Amniotic stem cell (primary cell): ENCODE data around the gene HSPA2.
A peak's percentile ranks its signal among the peaks of the same experiment; 100 is the strongest.
"Not testable (repeated sequence)": the region's sequence is repeated elsewhere in the genome, so short reads cannot be mapped to it uniquely, and the experiment has no call there.

Source experiments
- DNase-seq: peaks from one replicate; lab custom pipeline; 2025; lab: John Stamatoyannopoulos, UW

Gene HSPA2

GRCh38 chr14:64562436-64562835 is 21.9 kb downstream of the HSPA2 start:
- no peak for DNase-seq

DNA sequence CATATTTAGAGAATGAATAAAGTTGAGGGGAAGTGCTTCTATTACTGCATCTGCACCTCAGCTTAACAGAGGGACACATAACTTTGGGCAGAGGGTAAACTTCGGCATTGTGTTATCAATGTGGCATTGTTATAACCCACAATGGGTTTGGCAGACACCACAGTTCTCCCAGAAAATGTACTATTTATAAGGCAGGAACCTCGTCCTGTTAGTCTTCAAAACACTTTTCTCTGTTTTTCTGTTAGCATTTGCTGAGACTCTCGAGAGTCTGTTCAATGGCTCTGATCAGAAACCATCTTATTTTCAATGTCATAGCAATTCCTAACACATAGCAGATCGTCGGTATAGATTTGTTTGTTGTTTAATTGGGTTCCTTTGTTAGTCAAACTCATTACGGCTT is 23.2 kb downstream of the HSPA2 start:
- DNase-seq = no peak

- no peak for DNase-seq
Measured at GRCh38 chr14:64566651-64567122, 26.1 kb downstream of the HSPA2 start.

- peak; percentile 61 for DNase-seq
Measured at GRCh38 chr14:64569138-64569631, 28.6 kb downstream of the HSPA2 start.

- not testable (repeated sequence) for DNase-seq
Measured at GRCh38 chr14:64569646-64570045, 29.1 kb downstream of the HSPA2 start.

GRCh38 chr14:64572386-64573104 is 32.0 kb downstream of the HSPA2 start:
- no peak for DNase-seq

DNA sequence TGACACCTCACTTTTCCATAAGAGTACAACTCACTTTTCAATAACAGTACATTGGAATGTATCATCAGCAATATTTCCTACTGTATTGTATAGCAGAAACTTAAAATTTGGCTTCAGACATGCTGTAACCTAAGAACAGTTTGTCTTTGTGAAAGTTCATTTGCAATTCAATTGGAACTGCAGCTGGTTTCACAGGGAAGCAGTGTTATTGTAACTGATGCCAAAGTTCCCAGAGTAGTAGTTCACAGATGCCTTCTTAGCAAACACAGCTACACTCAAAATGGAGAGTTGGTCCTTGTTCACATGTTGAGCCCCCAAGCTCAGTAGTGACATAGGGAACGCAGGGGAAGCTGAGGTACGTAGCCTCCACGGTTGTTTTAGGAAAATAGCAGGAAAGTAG is 32.6 kb downstream of the HSPA2 start:
- no peak for DNase-seq

DNA sequence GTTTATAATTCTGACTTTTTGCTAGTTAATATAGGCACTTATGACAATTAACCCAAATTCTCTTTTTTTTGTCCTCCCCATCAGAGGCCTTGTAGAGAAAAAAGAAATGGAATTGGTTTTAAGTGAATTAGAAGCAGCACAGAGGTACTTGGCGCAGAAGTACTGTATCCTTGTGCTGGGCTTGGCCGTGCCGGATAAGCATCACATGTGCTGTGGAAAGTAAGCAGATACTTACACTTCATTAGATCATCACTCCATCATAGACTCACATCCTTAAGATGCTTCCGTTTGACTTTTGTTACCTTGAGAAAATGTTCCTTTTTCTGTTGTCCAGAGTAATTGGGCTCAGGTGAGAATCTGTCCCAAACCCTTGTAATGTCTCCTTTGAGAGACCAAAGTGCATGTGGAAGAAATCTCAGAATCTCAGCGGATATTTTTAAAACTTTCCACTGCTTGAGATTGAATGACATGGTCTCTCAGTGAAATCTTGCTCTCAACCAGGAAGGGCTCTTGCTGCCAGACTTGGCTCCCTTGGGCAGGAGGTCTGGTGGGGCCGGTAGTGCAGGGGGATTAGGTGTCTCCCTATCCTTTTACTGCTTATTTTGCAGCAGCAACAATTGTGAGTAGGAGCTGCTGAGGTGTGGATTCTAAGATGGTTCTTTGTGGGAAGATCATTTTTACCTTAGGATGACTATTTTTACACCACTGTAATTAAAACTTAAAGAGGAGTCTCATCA is 34.0 kb downstream of the HSPA2 start:
- DNase-seq = no peak

- no peak for DNase-seq
Measured at GRCh38 chr14:64577211-64577610, 36.7 kb downstream of the HSPA2 start.

DNA sequence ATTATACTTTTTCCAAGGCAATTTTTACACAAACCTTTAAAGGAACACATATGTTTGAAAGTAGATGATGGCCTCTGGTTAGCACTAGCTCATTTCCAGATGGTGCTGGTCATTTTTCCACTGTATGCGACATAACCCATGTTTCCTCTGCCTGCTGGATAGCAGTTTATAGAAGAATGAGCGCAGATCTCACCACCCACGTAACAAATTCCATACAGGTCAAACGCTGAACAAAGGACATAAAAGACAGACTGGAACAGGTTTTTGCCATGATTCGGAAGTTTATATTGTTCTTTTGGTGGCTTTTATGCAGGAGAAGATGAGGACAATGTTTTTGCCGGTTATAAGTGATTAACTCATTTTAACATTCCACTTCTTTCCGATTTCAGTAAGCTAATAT is 39.9 kb downstream of the HSPA2 start:
- DNase-seq = peak; percentile 53

DNA sequence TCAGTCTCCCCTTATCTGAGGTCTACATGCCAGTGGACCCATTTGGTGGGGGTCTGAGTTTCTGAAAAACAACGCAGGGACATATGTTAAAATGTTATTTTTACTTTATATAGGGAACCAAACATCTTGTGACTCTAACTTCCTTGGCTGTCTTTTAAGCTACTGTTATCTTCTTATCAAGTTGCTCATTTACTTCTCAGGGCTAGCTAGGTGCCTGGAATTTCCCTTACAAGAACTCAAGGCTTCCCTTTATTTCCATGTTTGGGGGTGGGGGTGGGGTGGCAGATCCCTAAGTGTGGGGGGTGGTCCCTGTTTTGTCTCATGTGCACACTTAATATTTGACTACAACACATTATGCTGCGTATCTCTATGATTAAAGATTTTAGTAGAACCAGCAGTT is 40.8 kb downstream of the HSPA2 start:
- no peak for DNase-seq

DNA sequence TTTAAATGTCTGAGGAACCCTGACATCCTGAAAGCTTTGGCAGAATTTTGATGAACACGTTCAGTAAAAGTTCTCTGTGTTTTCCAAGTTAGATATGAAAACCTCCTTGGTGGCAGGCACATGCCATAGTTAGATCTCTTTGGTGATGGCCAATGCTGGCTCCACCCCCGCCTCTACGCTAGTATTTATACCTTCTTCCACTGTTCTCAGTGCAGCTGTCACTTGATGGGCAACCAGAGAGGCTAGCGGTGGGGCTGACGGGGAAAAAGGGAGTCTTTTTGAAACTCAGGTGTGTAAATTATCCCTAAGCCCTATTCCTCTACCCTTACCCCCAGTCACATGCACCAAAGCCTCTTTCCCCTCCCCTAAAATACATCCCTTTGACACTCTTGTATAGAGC is 41.3 kb downstream of the HSPA2 start:
- no peak for DNase-seq

DNA sequence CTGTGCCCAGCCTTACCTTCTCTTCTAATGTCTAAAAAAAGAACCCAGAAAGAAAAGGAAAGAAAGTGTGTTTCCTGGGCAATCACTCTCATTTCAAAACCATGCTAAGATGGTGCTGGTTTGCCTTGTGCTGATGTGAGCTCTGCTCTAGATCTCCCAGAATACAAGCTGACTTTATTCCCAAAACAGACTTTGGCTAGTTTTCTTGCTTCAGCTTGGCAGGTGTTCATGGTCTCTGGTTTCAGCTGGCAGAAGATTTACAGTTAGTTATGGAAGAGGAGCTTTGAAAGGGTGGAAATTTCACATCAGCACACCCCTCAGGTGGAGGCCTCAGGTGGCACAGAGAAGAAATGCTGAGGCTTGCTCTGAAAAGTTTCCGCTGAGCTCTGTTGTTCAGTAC is 43.6 kb downstream of the HSPA2 start:
- no peak for DNase-seq

GRCh38 chr14:64591809-64592208 is 51.3 kb downstream of the HSPA2 start:
- DNase-seq = no peak
